HEK293 (cell line): ENCODE results near the gene CST6.

ENCODE experiments used
- CTCF ChIP-seq: fragments of 450-650 bp; formaldehyde crosslinking; IDR thresholded peaks from 2 replicates; pipeline ENCODE4 v1.5.1; 2016; ENCODE audit warnings: missing biosample characterization, missing genetic modification characterization
- ELK4 ChIP-seq: IDR thresholded peaks from 2 replicates; pipeline ENCODE4 v1.6.1; 2011; ENCODE audit warnings: mild to moderate bottlenecking, low read depth, low read length, borderline replicate concordance
- GFI1B ChIP-seq: fragments of 450-650 bp; formaldehyde crosslinking; IDR thresholded peaks from 2 replicates; pipeline ENCODE4 v1.5.1; 2016; ENCODE audit warnings: missing biosample characterization, missing genetic modification characterization
- GLIS1 ChIP-seq: fragments of 450-650 bp; formaldehyde crosslinking; IDR thresholded peaks from 2 replicates; pipeline ENCODE4 v1.5.1; 2016; ENCODE audit warnings: missing biosample characterization, missing genetic modification characterization
- KLF9 ChIP-seq: fragments of 450-650 bp; formaldehyde crosslinking; IDR thresholded peaks from 2 replicates; pipeline ENCODE4 v1.5.1; 2016; ENCODE audit warnings: missing biosample characterization, missing genetic modification characterization, low read depth
- PRDM10 ChIP-seq: fragments of 450-650 bp; formaldehyde crosslinking; IDR thresholded peaks from 2 replicates; pipeline ENCODE4 v1.5.1; 2016; ENCODE audit warnings: missing biosample characterization, missing genetic modification characterization
- TSHZ1 ChIP-seq: fragments of 450-650 bp; formaldehyde crosslinking; IDR thresholded peaks from 2 replicates; pipeline ENCODE4 v1.5.1; 2016; ENCODE audit warnings: missing biosample characterization, missing genetic modification characterization, borderline replicate concordance
- YY2 ChIP-seq: fragments of 450-650 bp; formaldehyde crosslinking; IDR thresholded peaks from 2 replicates; pipeline ENCODE4 v1.5.1; 2016; ENCODE audit warnings: missing biosample characterization, missing genetic modification characterization
- ZBTB10 ChIP-seq: fragments of 450-650 bp; formaldehyde crosslinking; IDR thresholded peaks from 2 replicates; pipeline ENCODE4 v1.5.1; 2016; ENCODE audit warnings: missing biosample characterization, missing genetic modification characterization
- ZBTB44 ChIP-seq: fragments of 450-650 bp; IDR thresholded peaks from 2 replicates; pipeline ENCODE4 v1.5.1; 2018; ENCODE audit warnings: missing biosample characterization, mild to moderate bottlenecking, missing genetic modification characterization
- ZFP3 ChIP-seq: fragments of 450-650 bp; formaldehyde crosslinking; IDR thresholded peaks from 2 replicates; pipeline ENCODE4 v1.5.1; 2016; ENCODE audit warnings: low read depth, missing biosample characterization, missing genetic modification characterization
- ZNF112 ChIP-seq: fragments of 450-650 bp; formaldehyde crosslinking; IDR thresholded peaks from 2 replicates; pipeline ENCODE4 v1.5.0; 2017; ENCODE audit warnings: missing biosample characterization, missing genetic modification characterization
- ZNF157 ChIP-seq: fragments of 450-650 bp; formaldehyde crosslinking; IDR thresholded peaks from 2 replicates; pipeline ENCODE4 v1.5.1; 2016; ENCODE audit warnings: missing biosample characterization, missing genetic modification characterization
- ZNF175 ChIP-seq: fragments of 450-650 bp; formaldehyde crosslinking; IDR thresholded peaks from 2 replicates; pipeline ENCODE4 v1.5.1; 2016; ENCODE audit warnings: missing biosample characterization, missing genetic modification characterization
- ZNF184 ChIP-seq: fragments of 450-650 bp; IDR thresholded peaks from 2 replicates; pipeline ENCODE4 v1.5.1; 2018; ENCODE audit warnings: missing biosample characterization, mild to moderate bottlenecking, missing genetic modification characterization
- ZNF274 ChIP-seq, 2 experiments: fragments of 200-500 bp in 1 of 2; fragments of 450-650 bp in 1 of 2; sonication (Bioruptor generic) in 1 of 2; formaldehyde crosslinking in 1 of 2; IDR thresholded peaks; 2 replicates each; pipeline versions ENCODE4 v1.5.1 to v1.6.1; 2014 to 2016; ENCODE audit warnings: borderline replicate concordance in 1 of 2, inconsistent platforms in 1 of 2, low read length in 1 of 2, missing biosample characterization in 1 of 2, missing genetic modification characterization in 1 of 2
- ZNF514 ChIP-seq: fragments of 450-650 bp; formaldehyde crosslinking; IDR thresholded peaks from 2 replicates; pipeline ENCODE4 v1.5.1; 2016; ENCODE audit warnings: missing biosample characterization, missing genetic modification characterization
- ZNF555 ChIP-seq: fragments of 450-650 bp; formaldehyde crosslinking; conservative IDR thresholded peaks from 2 replicates; pipeline ENCODE4 v1.5.1; 2017; ENCODE audit warnings: missing biosample characterization, mild to moderate bottlenecking, missing genetic modification characterization, inconsistent platforms
- ZNF561 ChIP-seq: fragments of 450-650 bp; IDR thresholded peaks from 2 replicates; pipeline ENCODE4 v1.5.1; 2018; ENCODE audit warnings: missing biosample characterization, missing genetic modification characterization, borderline replicate concordance
- ZNF629 ChIP-seq: fragments of 450-650 bp; formaldehyde crosslinking; IDR thresholded peaks from 2 replicates; pipeline ENCODE4 v1.5.1; 2017; ENCODE audit warnings: missing biosample characterization, missing genetic modification characterization
- ZNF664 ChIP-seq: fragments of 450-650 bp; formaldehyde crosslinking; IDR thresholded peaks from 2 replicates; pipeline ENCODE4 v1.5.1; 2016; ENCODE audit warnings: missing biosample characterization, missing genetic modification characterization
- ZNF707 ChIP-seq: fragments of 450-650 bp; formaldehyde crosslinking; IDR thresholded peaks from 2 replicates; pipeline ENCODE4 v1.5.1; 2016; ENCODE audit warnings: missing biosample characterization, missing genetic modification characterization
- ZNF776 ChIP-seq: fragments of 450-650 bp; formaldehyde crosslinking; IDR thresholded peaks from 2 replicates; pipeline ENCODE4 v1.5.0; 2017; ENCODE audit warnings: missing biosample characterization, missing genetic modification characterization, borderline replicate concordance
- ZNF791 ChIP-seq: fragments of 450-650 bp; formaldehyde crosslinking; IDR thresholded peaks from 2 replicates; pipeline ENCODE4 v1.5.1; 2016; ENCODE audit warnings: missing biosample characterization, missing genetic modification characterization

The CST6 gene

GRCh38 chr11:66001942-66002647 is 9.7 kb upstream of the CST6 start, which contains the start of the genes BANF1 and EIF1AD (continued):
- peak; percentile 87; the same call in 1 of the 2 replicates for TF ChIP-seq KLF9 (tag by site-specific recombination)
- TF ChIP-seq ZNF157 (tag by site-specific recombination): no peak
- no peak for TF ChIP-seq ZNF274 (IDR thresholded peaks at IDR 0.05; ENCODE audit: low read length)
- no peak for TF ChIP-seq ZNF274 (tag by site-specific recombination; IDR thresholded peaks at IDR 0.05; ENCODE audit: borderline replicate concordance)
- TF ChIP-seq ZNF514 (tag by site-specific recombination): no peak
- no peak for TF ChIP-seq ZFP3 (tag by site-specific recombination)
- no peak for TF ChIP-seq GFI1B (tag by site-specific recombination)
- TF ChIP-seq ZNF112: no peak
- TF ChIP-seq CTCF (tag by site-specific recombination): no peak
- TF ChIP-seq TSHZ1 (tag by site-specific recombination): peak; percentile 45; the same call in 1 of the 2 replicates
- peak; percentile 61; the same call in 1 of the 2 replicates for TF ChIP-seq PRDM10 (tag by site-specific recombination)
- no peak for TF ChIP-seq ZNF555 (tag by site-specific recombination)
- TF ChIP-seq ZNF707 (tag by site-specific recombination): no peak
- no peak for TF ChIP-seq ZNF776 (tag by site-specific recombination)
- peak; percentile 70 for TF ChIP-seq GLIS1 (tag by site-specific recombination)
- peak; percentile 72 for TF ChIP-seq ZNF664
- peak; percentile 76; the same call in 1 of the 2 replicates for TF ChIP-seq ZNF184 (tag by site-specific recombination)
- TF ChIP-seq ZBTB10 (tag by site-specific recombination): peak; percentile 61; the same call in 1 of the 2 replicates
- no peak for TF ChIP-seq ZNF791 (tag by site-specific recombination)
- peak; percentile 48; the same call in 1 of the 2 replicates for TF ChIP-seq ZBTB44 (tag by site-specific recombination)
- TF ChIP-seq ZNF561 (tag by site-specific recombination): peak; percentile 96
- peak; percentile 89 for TF ChIP-seq YY2 (tag by site-specific recombination)
- peak; percentile 68; the same call in 1 of the 2 replicates for TF ChIP-seq ELK4
- TF ChIP-seq ZNF175: no peak
- peak; percentile 90 for TF ChIP-seq ZNF629 (tag by site-specific recombination)
